Measurements from ENCODE around the gene SORBS2.

Gene SORBS2

GRCh38 chr4:185693548-185694215, 118.3 kb downstream of the SORBS2 start:
- no peak for TF ChIP-seq CTCF (IDR thresholded peaks at IDR 0.05)
- TF ChIP-seq ZFX (IDR thresholded peaks at IDR 0.05; ENCODE audit: borderline replicate concordance): no peak

GRCh38 chr4:185689407-185689806, 122.6 kb downstream of the SORBS2 start:
- no peak for TF ChIP-seq CTCF (IDR thresholded peaks at IDR 0.05)
- TF ChIP-seq ZFX (IDR thresholded peaks at IDR 0.05; ENCODE audit: borderline replicate concordance): no peak
- no peak overlapping the region for H3K27ac ChIP-seq

More at GRCh38 chr4:185693548-185694215, 118.3 kb downstream of the SORBS2 start:
- no peak overlapping the region for H3K27ac ChIP-seq

- TF ChIP-seq CTCF (IDR thresholded peaks at IDR 0.05) (no peak), ZFX (IDR thresholded peaks at IDR 0.05; ENCODE audit: borderline replicate concordance) (no peak)
- H3K27ac ChIP-seq: no peak overlapping the region
Observed at GRCh38 chr4:185685804-185686203, 126.2 kb downstream of the SORBS2 start.

- no peak overlapping the region for H3K27ac ChIP-seq
- TF ChIP-seq ZFX (IDR thresholded peaks at IDR 0.05; ENCODE audit: borderline replicate concordance) (no peak), CTCF (IDR thresholded peaks at IDR 0.05) (no peak)
Observed at GRCh38 chr4:185683896-185684295, 128.1 kb downstream of the SORBS2 start.

- TF ChIP-seq ZFX (IDR thresholded peaks at IDR 0.05; ENCODE audit: borderline replicate concordance): no peak
- TF ChIP-seq CTCF (IDR thresholded peaks at IDR 0.05): no peak
- no peak overlapping the region for H3K27ac ChIP-seq
Observed at GRCh38 chr4:185683222-185683621, 128.8 kb downstream of the SORBS2 start.

- no peak overlapping the region for H3K27ac ChIP-seq
- TF ChIP-seq CTCF (IDR thresholded peaks at IDR 0.05) (no peak), ZFX (IDR thresholded peaks at IDR 0.05; ENCODE audit: borderline replicate concordance) (no peak)
Observed at GRCh38 chr4:185682236-185682635, 129.8 kb downstream of the SORBS2 start.

GRCh38 chr4:185681604-185682003, 130.4 kb downstream of the SORBS2 start:
- H3K27ac ChIP-seq: no peak overlapping the region
- no peak for TF ChIP-seq CTCF (IDR thresholded peaks at IDR 0.05)
